ENCODE data around the gene VAT1.

Gene VAT1

GRCh38 chr17:43031666-43032065 lies 9.5 kb upstream of the VAT1 start:
- H3K4ac ChIP-seq (ENCODE audit: low read depth in 1 of 2, low read length in 2 of 2): no peak overlapping the region
- no peak overlapping the region for H3K4me3 ChIP-seq (ENCODE audit: insufficient read depth in 1 of 2, low read depth in 1 of 2, low read length in 2 of 2)
- no CpG with 5 or more reads among the region's 3 CpGs for WGBS
- no peaks in the 10 kb centered on the region for H3K36me3 ChIP-seq (ENCODE audit: control insufficient read depth in 1 of 2, insufficient read depth in 2 of 2, low read depth in 1 of 2, low read length in 2 of 2)
- no peaks in the 10 kb centered on the region for H3K9me3 ChIP-seq (ENCODE audit: control insufficient read depth, low read length)
- no peak overlapping the region for H2BK12ac ChIP-seq (ENCODE audit: low read length in 2 of 2)
- H3K79me1 ChIP-seq (replicated peaks; ENCODE audit: low read length, poor library complexity, severe bottlenecking): no peaks in the 10 kb centered on the region
- H2AK5ac ChIP-seq (ENCODE audit: low read length, severe bottlenecking): no peak overlapping the region
- no peak overlapping the region for H2BK15ac ChIP-seq (ENCODE audit: low read depth, poor library complexity, severe bottlenecking)
- H3K23ac ChIP-seq (ENCODE audit: low read length in 2 of 2): no peak overlapping the region
- no peak overlapping the region for H2BK120ac ChIP-seq (ENCODE audit: low read depth, low read length)
- no peak overlapping the region for H4K8ac ChIP-seq (ENCODE audit: low read length)
- peaks cover 4% of the 10 kb centered on the region for H3K4me1 ChIP-seq (ENCODE audit: control insufficient read depth, insufficient read depth, low read depth, low read length)
- H3K14ac ChIP-seq (ENCODE audit: low read length in 2 of 2): no peak overlapping the region
- H3K27me3 ChIP-seq (ENCODE audit: control insufficient read depth in 1 of 2, insufficient read depth in 1 of 2, low read length in 2 of 2): peaks cover 0 to 4% of the 10 kb centered on the region in 2 experiments
- H3K18ac ChIP-seq (ENCODE audit: low read depth in 1 of 2, low read length in 2 of 2): no peak overlapping the region
- no peak overlapping the region for H2BK5ac ChIP-seq (ENCODE audit: low read depth, low read length, poor library complexity, severe bottlenecking)
- H3K9ac ChIP-seq (ENCODE audit: low read length): no peak overlapping the region
- H4K91ac ChIP-seq (ENCODE audit: low read length): no peak overlapping the region
- H3K4me2 ChIP-seq (ENCODE audit: low read length, poor library complexity, severe bottlenecking): no peak overlapping the region
- no peak for DNase-seq
- H3K27ac ChIP-seq (ENCODE audit: low read length, poor library complexity, severe bottlenecking): no peak overlapping the region
- no peak overlapping the region for H2AFZ ChIP-seq (ENCODE audit: low read depth, low read length)

DNA sequence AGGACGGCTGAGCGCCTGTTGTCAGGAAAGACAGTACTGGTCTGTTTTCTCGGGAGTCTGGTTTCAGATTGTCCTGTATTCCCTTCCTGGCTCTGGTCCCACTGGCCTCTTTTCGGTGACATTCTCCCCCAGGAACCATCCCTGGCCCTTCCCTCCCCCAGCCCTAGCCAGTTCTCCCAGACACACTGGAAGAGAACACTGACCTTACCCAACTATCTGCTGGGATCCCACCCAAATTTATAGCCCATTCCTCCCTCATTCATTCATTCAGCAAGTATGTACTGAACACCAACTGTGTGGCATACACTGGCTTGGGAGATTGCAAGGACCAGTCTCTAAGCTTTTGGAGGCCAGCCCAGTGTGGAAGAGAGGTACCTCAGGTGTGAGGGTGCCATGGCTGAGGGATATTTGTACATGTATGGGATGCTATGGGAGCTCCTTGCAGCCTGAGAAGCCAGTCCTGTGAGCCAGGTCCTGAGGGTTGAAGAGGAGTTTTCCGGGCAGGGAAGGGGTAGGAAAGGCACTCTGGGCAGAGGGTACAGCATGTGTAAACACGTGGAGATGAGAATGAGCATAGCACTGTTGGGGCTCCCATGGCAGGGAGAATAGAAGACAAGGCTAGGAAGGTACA lies 8.1 kb upstream of the VAT1 start:
- WGBS: 80% methylated on average over 6 of the region's 6 CpGs
- no peak overlapping the region for H3K27ac ChIP-seq (ENCODE audit: low read length, poor library complexity, severe bottlenecking)
- H4K8ac ChIP-seq (ENCODE audit: low read length): no peak overlapping the region
- no peak overlapping the region for H2AK5ac ChIP-seq (ENCODE audit: low read length, severe bottlenecking)
- H3K4ac ChIP-seq (ENCODE audit: low read depth in 1 of 2, low read length in 2 of 2): no peak overlapping the region
- no peak overlapping the region for H3K4me3 ChIP-seq (ENCODE audit: insufficient read depth in 1 of 2, low read depth in 1 of 2, low read length in 2 of 2)
- no peak for DNase-seq
- H3K14ac ChIP-seq (ENCODE audit: low read length in 2 of 2): no peak overlapping the region
- no peak overlapping the region for H2AFZ ChIP-seq (ENCODE audit: low read depth, low read length)
- no peaks in the 10 kb centered on the region for H3K79me1 ChIP-seq (replicated peaks; ENCODE audit: low read length, poor library complexity, severe bottlenecking)
- H3K18ac ChIP-seq (ENCODE audit: low read depth in 1 of 2, low read length in 2 of 2): no peak overlapping the region
- no peak overlapping the region for H2BK5ac ChIP-seq (ENCODE audit: low read depth, low read length, poor library complexity, severe bottlenecking)
- H3K23ac ChIP-seq (ENCODE audit: low read length in 2 of 2): no peak overlapping the region
- H3K36me3 ChIP-seq (ENCODE audit: control insufficient read depth in 1 of 2, insufficient read depth in 2 of 2, low read depth in 1 of 2, low read length in 2 of 2): no peaks in the 10 kb centered on the region
- peaks cover 6% of the 10 kb centered on the region for H3K4me1 ChIP-seq (ENCODE audit: control insufficient read depth, insufficient read depth, low read depth, low read length)
- H3K9ac ChIP-seq (ENCODE audit: low read length): peak overlapping the region; percentile 51
- no peak overlapping the region for H2BK12ac ChIP-seq (ENCODE audit: low read length in 2 of 2)
- H3K9me3 ChIP-seq (ENCODE audit: control insufficient read depth, low read length): no peaks in the 10 kb centered on the region
- H2BK15ac ChIP-seq (ENCODE audit: low read depth, poor library complexity, severe bottlenecking): peak overlapping the region; percentile 3
- H4K91ac ChIP-seq (ENCODE audit: low read length): no peak overlapping the region
- H3K27me3 ChIP-seq (ENCODE audit: control insufficient read depth in 1 of 2, insufficient read depth in 1 of 2, low read length in 2 of 2): peaks cover 0 to 4% of the 10 kb centered on the region in 2 experiments
- no peak overlapping the region for H3K4me2 ChIP-seq (ENCODE audit: low read length, poor library complexity, severe bottlenecking)
- no peak overlapping the region for H2BK120ac ChIP-seq (ENCODE audit: low read depth, low read length)

DNA sequence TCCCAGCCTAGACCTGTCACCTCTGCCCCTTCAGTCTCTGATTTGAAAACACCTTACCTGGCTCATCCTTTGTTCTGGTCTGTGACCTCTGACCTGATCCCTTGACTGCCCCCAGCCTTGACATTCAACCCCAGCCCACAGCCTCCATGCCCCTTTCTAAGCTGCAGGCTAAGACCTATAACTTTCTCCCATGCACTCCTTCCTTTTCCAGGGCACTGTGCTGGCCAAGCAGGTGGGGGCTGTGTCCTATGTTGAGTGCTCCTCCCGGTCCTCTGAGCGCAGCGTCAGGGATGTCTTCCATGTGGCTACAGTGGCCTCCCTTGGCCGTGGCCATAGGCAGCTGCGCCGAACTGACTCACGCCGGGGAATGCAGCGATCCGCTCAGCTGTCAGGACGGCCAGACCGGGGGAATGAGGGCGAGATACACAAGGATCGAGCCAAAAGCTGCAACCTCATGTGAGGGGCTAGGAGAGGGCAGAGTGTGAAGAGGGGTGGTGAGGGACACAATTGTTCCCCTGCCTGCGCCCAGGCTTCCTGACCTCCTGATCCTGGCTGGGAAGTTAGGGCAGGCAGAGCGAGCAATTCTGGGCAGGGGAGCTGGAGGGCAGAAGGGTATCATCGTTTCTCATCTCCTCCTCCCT lies 6.2 kb upstream of the VAT1 start:
- no peak overlapping the region for H3K4me2 ChIP-seq (ENCODE audit: low read length, poor library complexity, severe bottlenecking)
- 94% methylated on average over 15 of the region's 17 CpGs for WGBS
- H2BK12ac ChIP-seq (ENCODE audit: low read length in 2 of 2): no peak overlapping the region
- H3K4me3 ChIP-seq (ENCODE audit: insufficient read depth in 1 of 2, low read depth in 1 of 2, low read length in 2 of 2): no peak overlapping the region
- no peak overlapping the region for H2AFZ ChIP-seq (ENCODE audit: low read depth, low read length)
- no peak for DNase-seq
- H3K4me1 ChIP-seq (ENCODE audit: control insufficient read depth, insufficient read depth, low read depth, low read length): peaks cover 5% of the 10 kb centered on the region
- H3K4ac ChIP-seq (ENCODE audit: low read depth in 1 of 2, low read length in 2 of 2): no peak overlapping the region
- no peak overlapping the region for H3K14ac ChIP-seq (ENCODE audit: low read length in 2 of 2)
- no peaks in the 10 kb centered on the region for H3K79me1 ChIP-seq (replicated peaks; ENCODE audit: low read length, poor library complexity, severe bottlenecking)
- no peaks in the 10 kb centered on the region for H3K9me3 ChIP-seq (ENCODE audit: control insufficient read depth, low read length)
- no peak overlapping the region for H4K8ac ChIP-seq (ENCODE audit: low read length)
- H2BK120ac ChIP-seq (ENCODE audit: low read depth, low read length): no peak overlapping the region
- no peak overlapping the region for H3K9ac ChIP-seq (ENCODE audit: low read length)
- no peak overlapping the region for H3K18ac ChIP-seq (ENCODE audit: low read depth in 1 of 2, low read length in 2 of 2)
- H3K36me3 ChIP-seq (ENCODE audit: control insufficient read depth in 1 of 2, insufficient read depth in 2 of 2, low read depth in 1 of 2, low read length in 2 of 2): no peaks in the 10 kb centered on the region
- no peak overlapping the region for H3K27ac ChIP-seq (ENCODE audit: low read length, poor library complexity, severe bottlenecking)
- H2AK5ac ChIP-seq (ENCODE audit: low read length, severe bottlenecking): no peak overlapping the region
- no peak overlapping the region for H2BK5ac ChIP-seq (ENCODE audit: low read depth, low read length, poor library complexity, severe bottlenecking)
- no peak overlapping the region for H3K23ac ChIP-seq (ENCODE audit: low read length in 2 of 2)
- H4K91ac ChIP-seq (ENCODE audit: low read length): no peak overlapping the region
- H3K27me3 ChIP-seq (ENCODE audit: control insufficient read depth in 1 of 2, insufficient read depth in 1 of 2, low read length in 2 of 2): no peaks in the 10 kb centered on the region
- H2BK15ac ChIP-seq (ENCODE audit: low read depth, poor library complexity, severe bottlenecking): no peak overlapping the region

GRCh38 chr17:43027091-43028032 lies 5.2 kb upstream of the VAT1 start:
- Histone ChIP-seq H2BK15ac (ENCODE audit: low read depth, poor library complexity, severe bottlenecking) (no peak overlapping the region), H3K27me3 (ENCODE audit: control insufficient read depth in 1 of 2, insufficient read depth in 1 of 2, low read length in 2 of 2) (no peaks in the 10 kb centered on the region)

More at GRCh38 chr17:43027091-43028032, 5.2 kb upstream of the VAT1 start:
- H3K27ac ChIP-seq (ENCODE audit: low read length, poor library complexity, severe bottlenecking): no peak overlapping the region
- no peak overlapping the region for H2AK5ac ChIP-seq (ENCODE audit: low read length, severe bottlenecking)
- H3K36me3 ChIP-seq (ENCODE audit: control insufficient read depth in 1 of 2, insufficient read depth in 2 of 2, low read depth in 1 of 2, low read length in 2 of 2): no peaks in the 10 kb centered on the region
- H3K9me3 ChIP-seq (ENCODE audit: control insufficient read depth, low read length): no peaks in the 10 kb centered on the region
- no peak overlapping the region for H2BK120ac ChIP-seq (ENCODE audit: low read depth, low read length)
- no peak overlapping the region for H4K91ac ChIP-seq (ENCODE audit: low read length)
- no peak overlapping the region for H3K4ac ChIP-seq (ENCODE audit: low read depth in 1 of 2, low read length in 2 of 2)
- no peak overlapping the region for H3K9ac ChIP-seq (ENCODE audit: low read length)
- H3K4me2 ChIP-seq (ENCODE audit: low read length, poor library complexity, severe bottlenecking): no peak overlapping the region
- peaks cover 5% of the 10 kb centered on the region for H3K4me1 ChIP-seq (ENCODE audit: control insufficient read depth, insufficient read depth, low read depth, low read length)
- no peak for DNase-seq
- H2BK5ac ChIP-seq (ENCODE audit: low read depth, low read length, poor library complexity, severe bottlenecking): no peak overlapping the region
- no peak overlapping the region for H3K18ac ChIP-seq (ENCODE audit: low read depth in 1 of 2, low read length in 2 of 2)
- H3K23ac ChIP-seq (ENCODE audit: low read length in 2 of 2): no peak overlapping the region
- no peak overlapping the region for H2BK12ac ChIP-seq (ENCODE audit: low read length in 2 of 2)
- H4K8ac ChIP-seq (ENCODE audit: low read length): no peak overlapping the region
- H3K4me3 ChIP-seq (ENCODE audit: insufficient read depth in 1 of 2, low read depth in 1 of 2, low read length in 2 of 2): no peak overlapping the region
- WGBS: 92% methylated on average over 6 of the region's 9 CpGs
- H3K14ac ChIP-seq (ENCODE audit: low read length in 2 of 2): no peak overlapping the region
- no peak overlapping the region for H2AFZ ChIP-seq (ENCODE audit: low read depth, low read length)
- H3K79me1 ChIP-seq (replicated peaks; ENCODE audit: low read length, poor library complexity, severe bottlenecking): no peaks in the 10 kb centered on the region
